B cell (primary cell): Measurements from ENCODE around the gene EGFL6. TPM values are rescaled to one million over a fixed set of nuclear protein-coding genes. Genes with fewer than 3 reads are reported as not detected.

ENCODE experiments used
- ATAC-seq: fragments of 200-7000 bp; cut with Tn5 transposase; one replicate; pipeline ENCODE4 v1.10.0; 2021; ENCODE audit warnings: low read depth, mild to moderate bottlenecking, moderate number of reproducible peaks, moderate library complexity
- CTCF ChIA-PET: fragments of 350-600 bp; sonication (Branson Sonifier 250); formaldehyde crosslinking; loops from one replicate; lab custom pipeline; 2021; ENCODE audit warnings: antibody characterized with exemption, inconsistent platforms; lab: Charles Lee
- POLR2A ChIA-PET: fragments of 350-600 bp; sonication (Branson Sonifier 250); formaldehyde crosslinking; loops from one replicate; lab custom pipeline; 2021; ENCODE audit warnings: antibody characterized with exemption; lab: Charles Lee
- DNase-seq: peaks from one replicate; pipeline ENCODE4 v3.0.0; 2013
- H2AFZ ChIP-seq: 2 replicates; pipeline ENCODE4 v1.6.1; 2012; ENCODE audit warnings: mild to moderate bottlenecking, low read depth, low read length; ENCODE audit not compliant: insufficient read depth, poor library complexity, severe bottlenecking
- H3K27ac ChIP-seq, 2 donors: 1 replicate in 1 of 2; 2 replicates in 1 of 2; pipeline ENCODE4 v1.5.1; 2012 to 2013; ENCODE audit warnings: low read length in 2 of 2, mild to moderate bottlenecking in 2 of 2, moderate library complexity in 1 of 2
- H3K27me3 ChIP-seq, 4 experiments: fragments of 200-600 bp in 1 of 4; sonication (generic) in 1 of 4; replicated peaks in 1 of 4; 1 replicate in 2 of 4; 2 replicates in 2 of 4; pipeline versions ENCODE4 v1.6.1 to v1.7.0; 2013 to 2016; ENCODE audit warnings: low read length in 3 of 4, mild to moderate bottlenecking in 2 of 4, mixed read lengths in 1 of 4, moderate library complexity in 1 of 4; ENCODE audit not compliant: insufficient read depth in 4 of 4, control insufficient read depth in 3 of 4; ENCODE audit errors: control extremely low read depth in 1 of 4
- H3K36me3 ChIP-seq, 2 experiments: replicated peaks in 1 of 2; 1 replicate in 1 of 2; 2 replicates in 1 of 2; pipeline versions ENCODE4 v1.6.1 to v1.7.1; 2013; ENCODE audit warnings: low read length in 1 of 2; ENCODE audit not compliant: insufficient read depth in 2 of 2, control insufficient read depth in 1 of 2; ENCODE audit errors: control extremely low read depth in 1 of 2, extremely low read depth in 1 of 2
- H3K4me1 ChIP-seq, 2 donors: fragments of 200-600 bp in 1 of 2; sonication (generic) in 1 of 2; 1 replicate in 1 of 2; 2 replicates in 1 of 2; pipeline versions ENCODE4 v1.5.1 to v1.6.1; 2013 to 2017; ENCODE audit warnings: low read length in 2 of 2; ENCODE audit not compliant: control insufficient read depth in 2 of 2, insufficient read depth in 2 of 2
- H3K4me2 ChIP-seq: replicated peaks from 2 replicates; pipeline ENCODE3; 2012; ENCODE audit warnings: mild to moderate bottlenecking, low read depth, low read length; ENCODE audit not compliant: poor library complexity, severe bottlenecking
- H3K4me3 ChIP-seq, 5 experiments: fragments of 200-600 bp in 1 of 5; sonication (generic) in 1 of 5; 1 replicate in 3 of 5; 2 replicates in 2 of 5; pipeline versions ENCODE4 v1.5.1 to v1.7.0; 2011 to 2016; ENCODE audit warnings: low read length in 4 of 5, mild to moderate bottlenecking in 4 of 5, low read depth in 2 of 5, control low read depth in 1 of 5, moderate library complexity in 1 of 5; ENCODE audit not compliant: insufficient read depth in 1 of 5; ENCODE audit errors: control extremely low read depth in 1 of 5, extremely low read depth in 1 of 5
- H3K79me2 ChIP-seq: fragments of 200-600 bp; sonication (generic); one replicate; pipeline ENCODE4 v1.6.0; 2016; ENCODE audit warnings: low read length; ENCODE audit not compliant: control insufficient read depth, insufficient read depth
- H3K9ac ChIP-seq: fragments of 200-600 bp; sonication (generic); 2 replicates; pipeline ENCODE4 v1.6.1; 2017; ENCODE audit warnings: mild to moderate bottlenecking, low read length, moderate library complexity
- H3K9me3 ChIP-seq, 3 donors: one replicate each; pipeline versions ENCODE4 v1.6.1 to v1.7.1; 2013; ENCODE audit warnings: low read length in 2 of 3; ENCODE audit not compliant: control insufficient read depth in 2 of 3, insufficient read depth in 1 of 3; ENCODE audit errors: control extremely low read depth in 1 of 3
- H4K20me1 ChIP-seq: 2 replicates; pipeline ENCODE4 v1.6.0; 2012; ENCODE audit warnings: mild to moderate bottlenecking, low read length; ENCODE audit not compliant: insufficient read depth, control insufficient read depth, poor library complexity, severe bottlenecking
- H3K27ac Mint-ChIP-seq: one replicate; pipeline ENCODE4 v1.8.0; 2021; ENCODE audit warnings: mixed read lengths
- H3K27me3 Mint-ChIP-seq: one replicate; pipeline ENCODE4 v1.8.0; 2021; ENCODE audit warnings: mixed read lengths
- H3K4me1 Mint-ChIP-seq: one replicate; pipeline ENCODE4 v1.8.0; 2021; ENCODE audit warnings: mixed read lengths
- H3K4me3 Mint-ChIP-seq: one replicate; pipeline ENCODE4 v1.8.0; 2021; ENCODE audit warnings: mixed read lengths
- H3K9me3 Mint-ChIP-seq: one replicate; pipeline ENCODE4 v1.8.0; 2022; ENCODE audit warnings: mixed read lengths; ENCODE audit not compliant: insufficient read depth
- CTCF ChIP-seq: fragments of 200-600 bp; IDR thresholded peaks from one replicate; pipeline ENCODE4 v1.8.0; 2022; ENCODE audit warnings: antibody characterized with exemption, mild to moderate bottlenecking
- EZH2 ChIP-seq: IDR thresholded peaks from 2 replicates; pipeline ENCODE4 v1.6.1; 2012; ENCODE audit warnings: borderline replicate concordance, low read depth, mild to moderate bottlenecking, moderate library complexity, low read length; ENCODE audit not compliant: insufficient read depth, poor library complexity, severe bottlenecking
- WGBS: methylation state at CpG from one replicate; pipeline ENCODE4 v1.1.5; 2013; ENCODE audit warnings: missing lambda C conversion rate; ENCODE audit not compliant: insufficient coverage; 5-methylcytosine and 5-hydroxymethylcytosine counted together
- intact Hi-C: fragments of 100-400 bp; cut with micrococcal nuclease; formaldehyde crosslinking; loops from one replicate; pipeline ENCODE4 v1.10.0; 2022
- polyA plus RNA-seq: library from polyadenylated mRNA; depleted of rRNA; stranded (reverse); fragments of >200 nt; gene quantifications from 2 replicates; pipeline ENCODE4 v1.2.3, GENCODE V29; 2012
- total RNA-seq, 2 donors: library from RNA; stranded (reverse); fragments of 120-200 nt in 1 of 2; gene quantifications; 1 replicate in 1 of 2; 2 replicates in 1 of 2; pipeline versions ENCODE4 v1.2.3 to v1.2.4, GENCODE V29; 2013 to 2022

EGFL6 gene
- total and polyA plus RNA-seq, 2 donors (not counting 1 experiment from before 2014, with no cell fraction given), result not detected

GRCh38 chrX:13670197-13670596 lies 100.8 kb downstream of the EGFL6 start:
- no peaks in the 10 kb centered on the region for H3K9me3 ChIP-seq
- no peaks in the 10 kb centered on the region for H3K27me3 Mint-ChIP-seq
- H3K9me3 Mint-ChIP-seq, result no peaks in the 10 kb centered on the region
- H3K4me1 ChIP-seq, result no peaks in the 10 kb centered on the region
- intact Hi-C loops, result no loop called here
- POLR2A ChIA-PET, result no interaction called here
- no peak overlapping the region for H2AFZ ChIP-seq
- CTCF ChIA-PET, result interaction anchor here (0.6 kb wide), 1 partner anchor 362 kb away, joined by 3 read pairs; no protein-coding TSS in a partner anchor
- no peak for ATAC-seq
- H3K4me3 ChIP-seq, result no peak overlapping the region
- H3K27ac Mint-ChIP-seq, result no peak overlapping the region
- H3K4me1 Mint-ChIP-seq, result peaks cover 17% of the 10 kb centered on the region
- no peak overlapping the region for H3K9ac ChIP-seq
- no peak overlapping the region for H3K4me2 ChIP-seq
- H3K27me3 ChIP-seq, result no peaks in the 10 kb centered on the region
- peaks cover 0 to 5% of the 10 kb centered on the region in 2 experiments for H3K36me3 ChIP-seq
- H3K79me2 ChIP-seq, result no peaks in the 10 kb centered on the region
- H3K4me3 Mint-ChIP-seq, result no peak overlapping the region
- no peak for DNase-seq
- TF ChIP-seq EZH2, result no peak
- TF ChIP-seq CTCF, result no peak
- no CpG with 5 or more reads among the region's 5 CpGs for WGBS
- H4K20me1 ChIP-seq, result no peaks in the 10 kb centered on the region
- H3K27ac ChIP-seq, result no peak overlapping the region

GRCh38 chrX:13673016-13673415 lies 103.6 kb downstream of the EGFL6 start:
- Histone ChIP-seq H4K20me1 (no peaks in the 10 kb centered on the region), H3K79me2 (no peaks in the 10 kb centered on the region), H3K4me1 (no peaks in the 10 kb centered on the region), H2AFZ (no peak overlapping the region), H3K27me3 (no peaks in the 10 kb centered on the region), H3K9me3 (no peaks in the 10 kb centered on the region), H3K27ac (no peak overlapping the region), H3K9ac (no peak overlapping the region), H3K4me2 (no peak overlapping the region), H3K36me3 (peaks cover 0 to 5% of the 10 kb centered on the region in 2 experiments), H3K4me3 (no peak overlapping the region)
- Mint-ChIP-seq H3K27ac (no peak overlapping the region), H3K27me3 (no peaks in the 10 kb centered on the region), H3K4me3 (no peak overlapping the region), H3K9me3 (no peaks in the 10 kb centered on the region), H3K4me1 (peaks cover 21% of the 10 kb centered on the region)
- ChIA-PET CTCF (no interaction called here), POLR2A (no interaction called here)
- no peak for TF ChIP-seq EZH2
- DNase-seq (no peak), ATAC-seq (no peak)
- intact Hi-C loops, result no loop called here
